GM19328 (cell line): ENCODE measurements around the gene ITPK1.

ENCODE experiments used
- ATAC-seq: cut with Tn5 transposase; IDR thresholded peaks from one replicate; pipeline ENCODE4 v1.9.1; 2021; ENCODE audit warnings: mild to moderate bottlenecking, moderate library complexity; ENCODE audit not compliant: unreplicated experiment

The ITPK1 gene

GRCh38 chr14:92943855-92944570 is 171.7 kb downstream of the ITPK1 start:
- ATAC-seq = no peak

DNA sequence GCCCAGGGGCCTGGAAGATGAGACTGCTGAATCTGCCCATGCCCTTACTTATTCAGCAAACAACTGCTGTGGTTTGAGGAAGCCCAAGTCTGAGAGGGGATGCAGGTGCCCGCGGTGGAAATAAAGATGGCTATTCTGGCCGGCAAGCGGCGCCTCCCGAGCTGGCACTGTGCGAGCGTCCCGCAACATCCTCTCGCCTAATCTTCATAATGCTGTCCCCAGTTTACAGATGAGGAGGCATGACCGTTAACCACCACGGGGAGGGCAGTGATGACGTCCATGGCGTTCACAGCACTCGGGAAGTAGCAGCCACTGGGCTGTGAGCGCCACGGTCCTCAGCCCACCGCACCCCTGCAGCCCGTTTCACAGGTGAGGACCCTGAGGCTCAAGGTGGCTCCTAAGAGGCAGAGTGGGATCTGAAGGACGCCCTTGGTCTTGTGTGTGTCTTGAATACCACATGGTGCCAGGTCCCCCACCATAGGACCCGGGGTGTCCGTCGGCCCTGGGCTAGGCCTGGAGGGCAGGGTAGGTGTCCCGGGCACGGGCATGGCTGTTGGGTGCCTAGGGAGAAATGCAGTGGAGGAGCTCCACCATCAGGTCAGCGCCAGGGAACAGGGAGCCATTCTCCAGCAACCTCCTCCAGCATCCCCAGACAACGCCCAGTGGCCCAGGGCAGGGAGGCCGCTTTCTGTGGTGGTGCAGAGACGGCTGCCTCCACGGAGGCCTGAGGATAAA is 172.6 kb downstream of the ITPK1 start:
- ATAC-seq = no peak

DNA sequence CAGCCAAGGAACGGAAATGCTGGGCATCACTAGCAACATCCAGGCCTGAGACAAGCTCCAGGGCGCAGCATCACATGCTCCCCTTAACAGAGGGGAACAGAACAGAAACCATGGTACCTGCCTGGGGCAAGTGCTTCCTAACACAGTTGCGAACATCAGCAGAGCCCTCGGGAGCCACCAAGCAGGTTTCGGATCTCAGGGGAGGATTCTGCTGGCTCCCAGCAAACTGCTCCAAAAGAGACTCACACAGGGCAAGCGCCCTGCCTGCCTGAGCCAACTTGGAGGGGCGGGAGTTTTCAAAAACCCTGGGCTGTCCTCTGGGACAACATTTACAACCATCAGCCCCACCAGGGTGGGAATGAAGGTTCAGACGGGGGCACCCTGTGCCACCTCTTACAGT is 173.1 kb downstream of the ITPK1 start:
- ATAC-seq = no peak

DNA sequence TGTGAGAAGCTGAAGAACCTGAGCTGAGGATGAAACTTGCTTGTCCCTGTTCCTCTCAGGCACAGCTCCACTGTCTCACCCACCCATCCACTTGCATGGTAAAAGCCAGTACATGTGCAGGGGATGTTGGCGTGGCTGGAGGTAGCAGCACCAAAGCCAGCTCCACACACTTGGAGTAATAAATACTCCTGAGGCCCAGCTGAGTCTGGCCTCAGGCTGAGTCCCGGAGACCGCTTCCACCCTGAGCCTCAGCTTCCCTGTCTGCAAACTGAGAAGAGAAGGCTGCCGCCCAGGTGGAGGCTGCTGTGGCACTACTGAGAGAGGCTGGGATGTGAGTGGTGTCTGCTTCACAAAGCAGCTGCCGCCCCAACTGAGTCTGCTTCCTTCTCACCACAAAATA is 173.6 kb downstream of the ITPK1 start:
- no peak for ATAC-seq

- no peak for ATAC-seq
These were observed 174.2 kb downstream of the ITPK1 start for GRCh38 chr14:92941531-92941930.

DNA sequence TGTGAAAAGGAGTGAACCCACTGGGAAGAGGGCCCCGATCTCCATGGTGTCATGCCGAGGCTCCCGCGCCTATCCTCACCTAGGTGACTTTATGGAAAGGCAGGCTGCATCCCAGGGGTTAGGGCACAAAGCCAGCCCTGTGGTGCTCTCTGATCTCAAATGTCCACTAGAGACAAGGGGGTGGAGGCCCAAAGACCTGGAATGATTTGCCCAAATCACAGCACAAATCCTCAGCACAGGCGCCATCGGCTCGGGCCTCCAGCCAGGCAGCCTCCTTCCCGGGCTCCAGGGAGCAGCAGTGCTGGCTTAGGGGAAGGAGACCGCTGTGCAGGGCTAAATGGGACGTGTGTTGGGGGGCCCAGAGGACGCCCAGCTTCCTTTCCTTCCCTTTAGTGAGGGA is 175.2 kb downstream of the ITPK1 start:
- ATAC-seq = no peak

DNA sequence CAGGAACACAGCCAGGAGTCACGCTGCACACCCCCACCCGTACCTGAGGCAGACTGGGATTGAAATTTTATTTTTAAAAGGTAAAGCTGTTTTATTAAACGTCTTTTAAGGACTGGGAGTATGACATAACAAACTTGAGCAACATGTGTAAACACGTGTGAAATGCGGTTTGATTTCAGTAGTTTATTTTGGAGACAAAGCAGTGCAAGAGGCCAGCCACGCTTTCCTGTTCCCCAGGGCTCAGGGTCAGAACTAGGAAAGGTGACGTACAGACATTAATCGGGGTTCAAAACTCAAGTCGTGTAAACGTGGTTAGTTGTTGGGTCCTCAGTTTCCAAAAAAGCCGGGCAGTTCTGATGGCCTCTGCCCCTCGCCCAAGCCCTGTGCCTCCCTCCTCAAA is 176.0 kb downstream of the ITPK1 start:
- no peak for ATAC-seq

- no peak for ATAC-seq
These were observed 176.6 kb downstream of the ITPK1 start for GRCh38 chr14:92938890-92939671.

DNA sequence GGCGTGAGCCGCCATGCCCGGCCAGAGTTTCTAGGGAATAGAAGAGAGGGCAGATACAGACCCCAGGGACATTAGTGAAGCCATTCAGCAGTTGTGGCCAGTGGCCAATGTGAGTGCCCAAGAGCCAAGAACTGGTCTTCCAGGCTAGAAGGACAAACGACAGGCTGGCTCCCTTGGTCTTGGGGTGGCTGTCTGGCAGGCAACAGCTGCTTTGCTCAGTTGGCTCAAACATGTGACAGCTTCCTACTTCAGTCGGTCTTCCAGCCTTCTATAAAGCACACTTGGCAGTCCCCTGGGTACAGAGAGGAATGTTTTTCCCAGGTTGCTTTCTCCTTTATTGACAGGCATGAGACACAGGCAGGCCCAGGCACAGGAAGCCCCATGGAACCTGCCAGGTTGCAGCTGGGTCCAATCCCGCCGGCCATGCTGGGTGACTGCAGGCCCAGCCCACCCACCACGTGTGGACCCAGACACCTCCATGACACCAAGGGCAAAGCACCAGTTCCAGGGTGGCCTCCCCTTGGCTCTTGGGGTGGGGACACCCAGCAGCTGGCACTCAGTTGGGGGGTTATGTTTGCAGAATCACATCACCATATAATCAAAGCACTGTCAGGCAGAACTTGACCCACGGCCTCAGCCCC is 177.4 kb downstream of the ITPK1 start:
- no peak for ATAC-seq

DNA sequence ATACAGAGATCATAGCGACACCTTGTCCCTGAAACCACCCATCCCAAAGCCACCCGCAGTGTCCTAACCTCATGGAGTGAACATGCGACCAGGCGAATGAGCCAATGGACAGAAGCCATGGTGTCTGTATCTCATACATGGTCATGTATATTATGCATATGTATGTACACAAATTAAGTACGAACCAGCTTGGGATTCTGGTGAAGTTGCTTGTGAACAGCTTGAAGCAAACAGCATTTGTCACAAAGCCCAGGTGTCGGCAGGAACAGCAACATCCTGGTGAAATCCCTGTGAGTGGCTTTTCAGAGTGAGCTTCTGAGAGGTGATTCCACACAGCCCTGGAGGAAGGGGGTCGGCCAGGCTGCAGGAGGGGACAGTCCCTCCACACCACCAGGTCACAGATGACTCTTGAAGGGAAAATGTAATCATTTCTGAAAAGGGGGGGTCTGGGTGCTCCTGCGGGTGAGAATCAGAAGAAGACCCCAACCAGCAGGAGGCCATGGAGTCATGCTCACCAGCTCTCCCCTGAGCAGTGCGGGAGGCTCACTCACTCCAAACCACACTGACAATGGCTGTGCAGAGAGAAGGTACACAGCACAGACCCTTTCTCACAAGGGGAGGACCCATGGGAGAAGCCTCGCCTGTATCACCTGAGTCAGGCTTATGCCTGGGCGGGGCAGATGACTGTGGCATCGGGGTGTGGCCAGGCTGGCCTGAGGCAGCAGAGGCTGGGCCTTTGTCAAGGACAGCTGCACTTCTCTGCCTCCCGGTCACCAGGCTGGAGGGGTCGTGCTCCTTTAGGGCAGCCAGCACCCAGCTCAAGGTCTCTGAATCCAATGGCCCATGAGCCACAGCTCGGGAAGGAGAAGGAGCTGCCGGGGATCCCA is 178.4 kb downstream of the ITPK1 start:
- no peak for ATAC-seq

GRCh38 chr14:92936085-92936484 is 179.6 kb downstream of the ITPK1 start:
- ATAC-seq = no peak

GRCh38 chr14:92935446-92935845 is 180.3 kb downstream of the ITPK1 start:
- no peak for ATAC-seq

DNA sequence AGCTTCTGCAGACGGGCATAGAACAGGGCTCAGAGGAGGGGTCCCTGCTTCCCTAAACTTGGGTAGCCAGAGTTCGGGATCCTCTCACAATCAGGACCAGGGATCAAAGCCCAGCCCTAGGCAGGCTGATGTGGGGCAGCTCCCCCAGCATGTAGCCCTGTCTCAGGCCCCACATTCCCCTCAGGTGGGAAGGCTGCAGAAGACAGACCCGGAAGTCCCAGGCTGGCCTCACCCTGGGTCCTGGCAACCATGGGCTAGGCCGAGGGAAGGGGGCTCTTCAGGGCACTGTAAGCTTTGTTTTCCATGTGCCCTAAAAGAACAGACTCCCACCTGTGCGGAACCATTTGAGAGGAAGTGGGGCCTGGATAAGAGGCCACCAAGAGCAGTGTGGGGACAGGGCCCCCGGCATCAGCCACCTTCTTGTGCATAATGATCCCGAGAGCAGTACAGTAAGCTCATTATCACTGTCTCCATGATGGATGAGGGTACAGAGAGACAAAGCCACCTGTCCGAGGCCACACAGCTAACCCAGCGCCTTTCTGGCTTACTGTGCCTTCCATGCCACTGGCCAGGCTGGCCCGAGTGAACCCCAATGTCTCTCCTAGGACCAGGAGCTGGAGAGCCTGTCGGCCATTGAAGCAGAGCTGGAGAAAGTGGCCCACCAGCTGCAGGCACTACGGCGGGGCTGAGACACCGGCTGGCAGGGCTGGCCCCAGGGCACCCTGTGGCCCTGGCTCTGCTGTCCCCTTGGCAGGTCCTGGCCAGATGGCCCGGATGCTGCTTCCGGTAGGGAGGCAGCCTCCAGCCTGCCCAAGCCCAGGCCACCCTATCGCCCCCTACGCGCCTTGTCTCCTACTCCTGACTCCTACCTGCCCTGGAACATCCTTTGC is 181.3 kb downstream of the ITPK1 start:
- ATAC-seq = no peak

DNA sequence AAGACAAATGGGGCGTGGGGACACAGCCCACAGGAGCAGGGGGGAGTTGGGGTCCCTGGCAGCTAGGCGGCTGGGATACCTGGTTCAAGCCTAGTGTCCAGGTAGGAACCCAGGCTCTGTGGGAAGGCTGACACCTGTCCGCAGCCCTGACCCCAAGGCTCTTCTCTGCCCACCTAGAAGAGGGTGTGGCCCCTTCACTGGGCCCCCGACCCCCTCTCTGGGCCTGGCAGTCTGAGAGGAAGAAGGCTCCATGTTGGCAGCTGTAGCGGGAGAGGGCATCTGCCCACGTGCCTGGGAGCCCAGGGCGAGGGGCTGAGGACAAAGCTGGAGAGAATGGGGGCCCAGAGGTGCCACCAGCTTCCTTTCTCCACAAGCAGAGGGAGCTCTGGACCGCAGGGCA is 182.2 kb downstream of the ITPK1 start:
- ATAC-seq = no peak

DNA sequence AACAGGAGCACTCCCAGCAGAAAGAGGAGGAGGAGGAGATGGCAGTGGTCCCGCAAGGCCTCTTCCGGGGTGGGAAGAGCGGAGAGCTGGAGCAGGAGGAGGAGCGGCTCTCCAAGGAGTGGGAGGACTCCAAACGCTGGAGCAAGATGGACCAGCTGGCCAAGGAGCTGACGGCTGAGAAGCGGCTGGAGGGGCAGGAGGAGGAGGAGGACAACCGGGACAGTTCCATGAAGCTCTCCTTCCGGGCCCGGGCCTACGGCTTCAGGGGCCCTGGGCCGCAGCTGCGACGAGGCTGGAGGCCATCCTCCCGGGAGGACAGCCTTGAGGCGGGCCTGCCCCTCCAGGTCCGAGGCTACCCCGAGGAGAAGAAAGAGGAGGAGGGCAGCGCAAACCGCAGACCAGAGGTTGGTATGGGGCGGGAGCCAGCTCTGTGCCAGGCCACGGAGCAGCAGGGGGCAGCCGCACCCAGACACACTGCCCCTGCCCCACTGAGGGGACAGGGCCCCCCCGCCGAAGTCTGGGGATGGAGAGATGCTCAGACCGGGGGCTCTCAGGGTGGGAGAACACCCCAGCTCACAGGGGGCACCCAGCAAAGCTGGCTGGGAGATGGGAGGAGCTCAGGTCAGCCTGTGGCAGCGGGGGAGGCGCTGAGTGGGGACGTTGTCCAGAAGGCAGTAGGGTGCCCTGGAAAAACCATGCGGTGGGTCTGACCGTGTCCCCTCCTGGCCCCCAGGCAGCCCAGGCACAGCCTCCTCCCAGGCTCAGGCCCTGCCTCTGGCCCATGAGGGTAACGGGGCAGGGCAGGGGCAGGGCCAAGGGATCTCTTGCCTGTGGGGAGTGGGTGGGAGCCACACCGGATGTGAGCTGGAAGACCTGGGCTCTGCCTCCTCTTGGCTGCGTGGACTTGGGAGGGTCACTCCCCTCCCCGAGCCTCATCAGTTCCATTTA is 183.0 kb downstream of the ITPK1 start:
- ATAC-seq = no peak

GRCh38 chr14:92931681-92932447 is 183.9 kb downstream of the ITPK1 start:
- no peak for ATAC-seq
